ENCODE data around the gene CALML5.

- TF ChIP-seq, protein P1, sequence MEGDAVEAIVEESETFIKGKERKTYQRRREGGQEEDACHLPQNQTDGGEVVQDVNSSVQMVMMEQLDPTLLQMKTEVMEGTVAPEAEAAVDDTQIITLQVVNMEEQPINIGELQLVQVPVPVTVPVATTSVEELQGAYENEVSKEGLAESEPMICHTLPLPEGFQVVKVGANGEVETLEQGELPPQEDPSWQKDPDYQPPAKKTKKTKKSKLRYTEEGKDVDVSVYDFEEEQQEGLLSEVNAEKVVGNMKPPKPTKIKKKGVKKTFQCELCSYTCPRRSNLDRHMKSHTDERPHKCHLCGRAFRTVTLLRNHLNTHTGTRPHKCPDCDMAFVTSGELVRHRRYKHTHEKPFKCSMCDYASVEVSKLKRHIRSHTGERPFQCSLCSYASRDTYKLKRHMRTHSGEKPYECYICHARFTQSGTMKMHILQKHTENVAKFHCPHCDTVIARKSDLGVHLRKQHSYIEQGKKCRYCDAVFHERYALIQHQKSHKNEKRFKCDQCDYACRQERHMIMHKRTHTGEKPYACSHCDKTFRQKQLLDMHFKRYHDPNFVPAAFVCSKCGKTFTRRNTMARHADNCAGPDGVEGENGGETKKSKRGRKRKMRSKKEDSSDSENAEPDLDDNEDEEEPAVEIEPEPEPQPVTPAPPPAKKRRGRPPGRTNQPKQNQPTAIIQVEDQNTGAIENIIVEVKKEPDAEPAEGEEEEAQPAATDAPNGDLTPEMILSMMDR (IDR thresholded peaks at IDR 0.05), result no peak
- no peak for TF ChIP-seq POLR2A (IDR thresholded peaks at IDR 0.05)
Observed at GRCh38 chr10:5526691-5527331, 27.4 kb upstream of the CALML5 start.

All from Peyer's patch (tissue), 4 donors.